ENCODE results near the gene FREM1.

Gene FREM1

DNA sequence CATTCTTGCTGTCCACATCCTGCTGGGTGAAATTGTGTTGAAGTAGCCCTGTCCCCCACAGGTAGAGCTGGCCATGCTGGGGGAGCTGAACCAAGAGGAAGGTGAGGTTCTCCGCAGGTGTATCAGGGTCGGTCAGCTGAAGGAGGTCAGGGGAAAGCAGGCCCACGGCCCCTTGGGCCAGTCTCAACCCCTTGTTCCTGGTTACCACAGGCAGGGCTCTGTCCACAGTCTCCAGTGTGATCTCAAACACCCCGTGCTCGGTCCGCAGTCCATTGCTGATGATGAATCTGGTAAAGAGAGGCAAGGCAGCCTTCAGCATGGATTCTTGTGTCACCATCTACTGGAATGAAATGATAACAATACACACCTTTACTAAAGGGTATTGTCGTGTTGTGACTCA, 134.3 kb downstream of the FREM1 start:
- DNase-seq (ENCODE audit: low read depth), result no peak
- H3K4me3 ChIP-seq (replicated peaks; ENCODE audit: low read depth, low read length), result no peak overlapping the region
- TF ChIP-seq, protein P1, sequence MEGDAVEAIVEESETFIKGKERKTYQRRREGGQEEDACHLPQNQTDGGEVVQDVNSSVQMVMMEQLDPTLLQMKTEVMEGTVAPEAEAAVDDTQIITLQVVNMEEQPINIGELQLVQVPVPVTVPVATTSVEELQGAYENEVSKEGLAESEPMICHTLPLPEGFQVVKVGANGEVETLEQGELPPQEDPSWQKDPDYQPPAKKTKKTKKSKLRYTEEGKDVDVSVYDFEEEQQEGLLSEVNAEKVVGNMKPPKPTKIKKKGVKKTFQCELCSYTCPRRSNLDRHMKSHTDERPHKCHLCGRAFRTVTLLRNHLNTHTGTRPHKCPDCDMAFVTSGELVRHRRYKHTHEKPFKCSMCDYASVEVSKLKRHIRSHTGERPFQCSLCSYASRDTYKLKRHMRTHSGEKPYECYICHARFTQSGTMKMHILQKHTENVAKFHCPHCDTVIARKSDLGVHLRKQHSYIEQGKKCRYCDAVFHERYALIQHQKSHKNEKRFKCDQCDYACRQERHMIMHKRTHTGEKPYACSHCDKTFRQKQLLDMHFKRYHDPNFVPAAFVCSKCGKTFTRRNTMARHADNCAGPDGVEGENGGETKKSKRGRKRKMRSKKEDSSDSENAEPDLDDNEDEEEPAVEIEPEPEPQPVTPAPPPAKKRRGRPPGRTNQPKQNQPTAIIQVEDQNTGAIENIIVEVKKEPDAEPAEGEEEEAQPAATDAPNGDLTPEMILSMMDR (IDR thresholded peaks at IDR 0.05; ENCODE audit: low read length, missing control alignments), result no peak

DNA sequence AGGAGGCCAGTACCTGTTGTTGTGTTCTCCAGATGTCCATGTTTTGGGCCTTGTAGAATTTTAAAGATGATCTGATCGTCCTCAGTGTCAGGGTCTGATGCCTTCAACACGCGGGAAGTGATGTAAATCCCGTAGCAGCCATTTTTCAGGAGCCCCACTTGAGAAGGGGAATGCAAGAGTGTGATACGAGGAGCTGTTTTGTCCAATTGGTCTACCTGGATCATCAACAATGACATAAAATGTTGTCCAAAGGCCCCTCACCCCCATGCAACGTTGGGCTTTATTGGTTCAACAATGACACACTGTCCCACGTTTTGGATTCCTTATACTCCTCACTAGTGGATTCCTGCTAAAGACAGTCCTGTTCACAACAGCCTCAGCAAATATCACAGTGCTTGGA, 139.6 kb downstream of the FREM1 start:
- DNase-seq (ENCODE audit: low read depth), result no peak
- no peak overlapping the region for H3K4me3 ChIP-seq (replicated peaks; ENCODE audit: low read depth, low read length)
- TF ChIP-seq, protein P1 (IDR thresholded peaks at IDR 0.05; ENCODE audit: low read length, missing control alignments), result no peak

- TF ChIP-seq, protein P1 (IDR thresholded peaks at IDR 0.05; ENCODE audit: low read length, missing control alignments), result peak; percentile 46
- H3K4me3 ChIP-seq (replicated peaks; ENCODE audit: low read depth, low read length), result no peak overlapping the region
- DNase-seq (ENCODE audit: low read depth), result peak; percentile 65
Observed at GRCh38 chr9:14769230-14769571, 141.0 kb downstream of the FREM1 start.

- TF ChIP-seq, protein P1 (IDR thresholded peaks at IDR 0.05; ENCODE audit: low read length, missing control alignments), result peak; percentile 63
- H3K4me3 ChIP-seq (replicated peaks; ENCODE audit: low read depth, low read length), result no peak overlapping the region
- DNase-seq (ENCODE audit: low read depth), result peak; percentile 78
Observed at GRCh38 chr9:14768405-14769229, 141.6 kb downstream of the FREM1 start.

- peak; percentile 5 for DNase-seq (ENCODE audit: low read depth)
- H3K4me3 ChIP-seq (replicated peaks; ENCODE audit: low read depth, low read length), result no peak overlapping the region
- TF ChIP-seq, protein P1 (IDR thresholded peaks at IDR 0.05; ENCODE audit: low read length, missing control alignments), result no peak
Observed at GRCh38 chr9:14766299-14766698, 143.9 kb downstream of the FREM1 start.

GRCh38 chr9:14761584-14761983, 148.6 kb downstream of the FREM1 start:
- no peak for DNase-seq (ENCODE audit: low read depth)
- TF ChIP-seq, protein P1 (IDR thresholded peaks at IDR 0.05; ENCODE audit: low read length, missing control alignments), result no peak
- H3K4me3 ChIP-seq (replicated peaks; ENCODE audit: low read depth, low read length), result no peak overlapping the region

DNA sequence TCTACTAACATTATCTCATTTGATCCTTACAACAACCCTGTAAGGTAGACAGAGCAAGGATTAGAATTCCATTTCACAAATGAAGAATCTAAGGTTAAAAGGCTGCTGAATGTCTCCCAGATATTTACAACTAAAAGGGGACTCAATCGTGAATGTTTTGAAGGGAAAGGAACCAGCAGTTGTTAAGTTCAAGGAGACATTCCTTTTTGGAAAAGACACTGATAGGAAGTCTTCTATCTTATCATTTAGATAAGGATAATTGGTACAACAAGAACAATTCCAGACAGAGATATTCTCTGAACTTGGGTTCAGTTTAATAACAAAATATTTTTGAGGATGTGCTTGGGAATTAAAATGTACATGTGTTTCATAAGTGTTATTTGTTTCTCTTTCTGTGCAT, 150.2 kb downstream of the FREM1 start:
- TF ChIP-seq, protein P1 (IDR thresholded peaks at IDR 0.05; ENCODE audit: low read length, missing control alignments), result no peak
- no peak overlapping the region for H3K4me3 ChIP-seq (replicated peaks; ENCODE audit: low read depth, low read length)
- no peak for DNase-seq (ENCODE audit: low read depth)

All from fibroblast of pulmonary artery (primary cell).